Activated T-cell treated with anti-CD3 and anti-CD28 coated beads for 48 hours (primary cell): ENCODE results near the gene PACS1.
A peak's percentile ranks its signal among the peaks of the same experiment; 100 is the strongest.

ENCODE experiments used
- DNase-seq: peaks from one replicate; pipeline ENCODE4 v3.0.0-alpha.2; 2020; ENCODE audit warnings: low read depth

PACS1 gene

GRCh38 chr11:66143264-66143566 lies 73.1 kb downstream of the PACS1 start:
- no peak for DNase-seq

GRCh38 chr11:66143996-66144678 lies 74.1 kb downstream of the PACS1 start:
- DNase-seq: no peak

GRCh38 chr11:66146074-66146473 lies 76.0 kb downstream of the PACS1 start:
- DNase-seq: no peak

GRCh38 chr11:66146940-66147339 lies 76.9 kb downstream of the PACS1 start:
- no peak for DNase-seq

GRCh38 chr11:66150140-66150539 lies 80.1 kb downstream of the PACS1 start:
- no peak for DNase-seq

GRCh38 chr11:66150725-66151124 lies 80.7 kb downstream of the PACS1 start:
- no peak for DNase-seq

GRCh38 chr11:66151273-66151672 lies 81.2 kb downstream of the PACS1 start:
- no peak for DNase-seq

- no peak for DNase-seq
These were observed 84.0 kb downstream of the PACS1 start for GRCh38 chr11:66154109-66154508.

GRCh38 chr11:66155387-66156073 lies 85.5 kb downstream of the PACS1 start:
- DNase-seq: no peak

GRCh38 chr11:66157182-66157864 lies 87.3 kb downstream of the PACS1 start:
- no peak for DNase-seq

GRCh38 chr11:66158156-66158555 lies 88.1 kb downstream of the PACS1 start:
- DNase-seq: no peak

GRCh38 chr11:66159324-66159984 lies 89.4 kb downstream of the PACS1 start:
- DNase-seq: no peak

- no peak for DNase-seq
These were observed 90.6 kb downstream of the PACS1 start for GRCh38 chr11:66160709-66161108.

GRCh38 chr11:66168289-66168688 lies 98.2 kb downstream of the PACS1 start:
- DNase-seq: no peak

GRCh38 chr11:66172146-66172545 lies 102.1 kb downstream of the PACS1 start:
- DNase-seq: peak; percentile 42

- no peak for DNase-seq
These were observed 106.6 kb downstream of the PACS1 start for GRCh38 chr11:66176650-66177049.

- DNase-seq: no peak
These were observed 108.1 kb downstream of the PACS1 start for GRCh38 chr11:66178183-66178582.

GRCh38 chr11:66178871-66179270 lies 108.8 kb downstream of the PACS1 start:
- DNase-seq: no peak

GRCh38 chr11:66181632-66182315 lies 111.7 kb downstream of the PACS1 start:
- no peak for DNase-seq

- no peak for DNase-seq
These were observed 113.5 kb downstream of the PACS1 start for GRCh38 chr11:66183494-66184048.

GRCh38 chr11:66184728-66185127 lies 114.7 kb downstream of the PACS1 start:
- no peak for DNase-seq

- no peak for DNase-seq
These were observed 116.4 kb downstream of the PACS1 start for GRCh38 chr11:66186470-66186869.
